ENCODE data around the gene QSOX1.
"Not testable (repeated sequence)": the region's sequence is repeated elsewhere in the genome, so short reads cannot be mapped to it uniquely, and the experiment has no call there.

The QSOX1 gene

DNA sequence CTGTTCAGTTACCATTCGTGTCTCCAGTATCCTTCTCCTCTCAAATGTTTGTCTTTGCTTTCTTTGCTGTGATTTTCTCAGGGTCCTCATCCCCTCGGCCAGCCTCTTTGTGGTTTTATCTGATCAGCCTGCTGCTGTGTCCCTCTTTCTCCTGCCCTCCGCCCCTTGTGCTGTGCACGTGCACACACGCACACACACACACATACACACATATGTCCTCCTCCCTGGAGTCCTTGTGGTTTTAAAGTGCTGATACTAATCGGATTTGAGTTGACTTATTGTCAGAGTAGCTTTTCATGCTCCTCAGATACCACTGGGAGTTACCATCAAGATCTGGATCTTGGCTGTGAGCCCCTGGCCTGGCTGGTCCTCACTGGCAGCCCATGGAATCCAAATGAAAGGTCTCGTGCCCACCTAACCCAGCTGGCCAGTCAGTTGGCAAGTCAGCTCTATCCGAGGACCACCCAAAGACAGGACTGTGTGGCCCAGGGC lies 34.1 kb downstream of the QSOX1 start:
- no peak for DNase-seq (ENCODE audit: low spot score)

- no peak for DNase-seq (ENCODE audit: low spot score)
Observed at GRCh38 chr1:180190091-180190490, 35.4 kb downstream of the QSOX1 start.

DNA sequence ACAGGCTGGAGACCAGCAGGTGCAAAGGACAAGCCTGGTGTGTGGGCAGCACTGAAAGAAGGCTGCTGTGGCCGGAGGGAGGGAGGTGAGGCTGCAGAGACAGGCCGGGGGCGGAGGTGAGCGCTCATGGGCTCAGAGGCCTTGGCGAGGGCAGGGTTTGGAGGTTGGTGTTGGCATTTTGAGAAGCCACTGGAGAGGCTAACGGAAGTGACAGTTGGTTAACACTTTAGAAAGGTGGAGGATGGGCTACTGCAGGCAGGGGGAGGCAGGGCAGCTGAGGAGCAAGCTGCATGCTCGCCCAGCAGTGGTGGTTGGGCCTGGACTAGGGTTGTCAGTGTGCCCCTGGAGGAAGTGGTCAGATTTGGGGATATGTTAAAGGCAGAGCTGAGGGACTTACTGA lies 37.5 kb downstream of the QSOX1 start:
- DNase-seq (ENCODE audit: low spot score) = no peak

DNA sequence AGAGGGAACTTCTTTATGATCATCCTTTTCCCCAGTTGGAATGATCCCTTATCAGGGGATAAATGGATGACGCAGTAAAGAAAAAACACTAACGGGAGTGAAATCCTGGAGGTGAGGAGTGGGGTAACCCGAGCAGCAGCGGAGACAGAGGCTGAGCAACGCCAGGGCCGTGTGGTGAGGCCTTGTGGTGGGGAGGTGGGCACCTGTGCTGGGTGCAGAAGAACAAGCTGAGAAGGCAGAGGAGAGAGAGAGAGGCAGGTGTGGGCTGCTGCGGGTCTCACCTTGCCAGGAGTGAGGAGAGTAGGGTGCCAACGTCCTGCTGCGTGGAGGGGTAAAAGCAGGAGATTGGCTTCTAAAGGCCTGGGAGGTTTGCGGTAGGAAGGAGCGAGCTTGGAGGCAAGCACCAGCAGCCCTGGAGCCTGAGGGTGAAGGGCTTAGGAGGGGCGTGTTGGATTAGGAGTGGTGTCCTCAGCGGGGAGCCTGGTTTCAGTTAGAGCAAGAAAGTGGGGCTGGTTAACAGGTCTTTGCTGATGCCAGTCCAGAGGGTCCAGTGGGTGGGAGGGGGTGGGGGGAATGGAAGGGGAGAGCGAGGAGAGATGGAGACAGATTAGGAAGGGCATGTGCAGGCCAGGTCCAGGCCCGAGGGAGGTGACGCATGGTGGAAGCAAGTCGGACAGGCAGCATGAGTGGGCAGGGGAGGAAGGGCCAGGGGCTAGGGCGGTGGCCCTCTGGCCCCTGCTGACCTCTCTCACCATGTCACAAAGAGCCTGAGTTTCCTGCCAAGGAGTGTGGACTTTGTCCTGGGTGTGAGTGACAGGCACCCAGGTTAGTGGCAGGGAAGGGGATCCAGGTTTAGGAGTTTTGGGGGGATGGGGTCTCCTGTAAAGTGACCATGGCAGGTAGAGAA lies 38.7 kb downstream of the QSOX1 start:
- DNase-seq (ENCODE audit: low spot score) = no peak

GRCh38 chr1:180194048-180194425 lies 39.4 kb downstream of the QSOX1 start:
- DNase-seq (ENCODE audit: low spot score) = no peak

GRCh38 chr1:180194546-180195207 lies 40.0 kb downstream of the QSOX1 start:
- DNase-seq (ENCODE audit: low spot score) = no peak

DNA sequence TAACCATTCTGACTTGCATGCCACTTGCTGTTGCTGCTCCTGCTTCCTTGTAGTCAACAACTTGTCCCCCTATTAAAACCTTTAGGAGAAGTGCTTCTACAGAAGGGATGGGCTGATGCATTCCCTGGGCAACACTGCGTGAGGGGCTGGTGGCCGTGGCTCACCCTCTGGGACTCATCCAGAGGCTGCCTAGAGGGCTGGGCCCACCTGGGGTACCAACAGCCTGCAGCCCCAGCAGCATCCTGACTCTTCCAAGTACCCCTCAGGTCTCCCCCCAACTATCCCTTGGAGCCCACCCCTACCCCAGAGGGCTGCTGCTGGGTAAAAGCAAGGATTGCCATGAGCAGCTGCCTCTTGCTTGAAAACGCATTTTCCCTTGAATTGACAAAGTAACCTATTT lies 40.7 kb downstream of the QSOX1 start:
- no peak for DNase-seq (ENCODE audit: low spot score)

GRCh38 chr1:180195916-180196315 lies 41.2 kb downstream of the QSOX1 start:
- DNase-seq (ENCODE audit: low spot score) = no peak

- no peak for DNase-seq (ENCODE audit: low spot score)
Observed at GRCh38 chr1:180196436-180197003, 41.9 kb downstream of the QSOX1 start.

- DNase-seq (ENCODE audit: low spot score) = no peak
Observed at GRCh38 chr1:180197231-180197630, 42.6 kb downstream of the QSOX1 start.

- DNase-seq (ENCODE audit: low spot score) = no peak
Observed at GRCh38 chr1:180198196-180198595, 43.5 kb downstream of the QSOX1 start.

DNA sequence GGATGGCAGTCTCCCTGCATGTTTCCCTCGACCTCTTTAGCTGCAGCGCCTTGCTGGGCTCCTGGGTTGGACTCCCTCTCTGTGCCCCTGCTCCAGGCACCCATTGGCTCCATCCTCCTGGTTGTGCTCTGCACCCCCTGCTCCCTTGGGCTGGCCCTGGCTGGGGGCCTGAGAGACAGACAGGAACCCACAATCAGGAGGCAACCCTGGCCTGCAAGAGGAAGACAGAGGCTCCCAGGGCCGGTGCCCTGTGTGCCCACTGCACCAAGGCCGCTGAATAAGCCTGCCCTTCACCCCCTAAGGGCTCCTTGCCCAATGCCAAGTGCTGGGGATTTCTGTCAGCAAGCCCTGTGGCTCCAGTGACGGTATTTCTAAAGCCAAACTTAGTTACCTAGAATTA lies 43.9 kb downstream of the QSOX1 start:
- no peak for DNase-seq (ENCODE audit: low spot score)

DNA sequence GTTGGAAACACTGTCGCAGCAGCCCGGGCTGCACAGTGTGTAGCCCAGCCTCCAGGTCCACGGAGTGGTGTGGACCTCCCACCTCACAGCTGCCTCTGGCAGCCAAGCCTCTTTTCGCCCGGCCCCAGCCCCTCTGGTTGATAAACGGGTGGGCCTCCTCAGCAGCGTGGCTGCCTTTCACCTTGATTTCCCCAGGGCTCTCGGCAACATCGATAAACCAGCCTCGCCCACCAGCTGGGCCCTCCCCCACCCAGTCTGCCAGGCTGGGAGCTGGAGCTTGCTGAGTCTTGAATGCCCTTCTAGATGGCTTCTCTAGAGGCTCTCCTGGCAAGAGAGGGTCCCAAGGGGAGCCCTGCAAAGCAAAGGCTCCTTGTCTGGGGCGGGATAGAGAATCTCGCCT lies 44.3 kb downstream of the QSOX1 start:
- DNase-seq (ENCODE audit: low spot score) = no peak

GRCh38 chr1:180201451-180202200 lies 47.0 kb downstream of the QSOX1 start:
- no peak for DNase-seq (ENCODE audit: low spot score)

DNA sequence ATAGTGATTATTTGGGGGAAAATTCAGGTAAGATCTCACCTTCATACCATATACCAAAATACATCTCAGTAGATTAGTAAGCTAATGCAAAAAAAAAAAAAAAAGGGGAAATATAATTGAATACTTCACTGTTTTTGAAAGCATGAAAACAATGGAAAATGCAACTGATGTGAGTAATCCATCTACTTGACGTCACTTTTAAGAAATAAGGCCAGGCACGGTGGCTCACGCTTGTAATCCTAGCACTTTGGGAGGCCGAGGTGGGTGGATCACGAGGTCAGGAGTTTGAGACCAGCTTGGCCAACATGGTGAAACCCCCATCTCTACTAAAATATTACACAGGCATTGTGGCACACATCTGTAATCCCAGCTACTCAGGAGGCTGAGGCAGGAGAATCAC lies 47.9 kb downstream of the QSOX1 start:
- DNase-seq (ENCODE audit: low spot score) = not testable (repeated sequence)

DNA sequence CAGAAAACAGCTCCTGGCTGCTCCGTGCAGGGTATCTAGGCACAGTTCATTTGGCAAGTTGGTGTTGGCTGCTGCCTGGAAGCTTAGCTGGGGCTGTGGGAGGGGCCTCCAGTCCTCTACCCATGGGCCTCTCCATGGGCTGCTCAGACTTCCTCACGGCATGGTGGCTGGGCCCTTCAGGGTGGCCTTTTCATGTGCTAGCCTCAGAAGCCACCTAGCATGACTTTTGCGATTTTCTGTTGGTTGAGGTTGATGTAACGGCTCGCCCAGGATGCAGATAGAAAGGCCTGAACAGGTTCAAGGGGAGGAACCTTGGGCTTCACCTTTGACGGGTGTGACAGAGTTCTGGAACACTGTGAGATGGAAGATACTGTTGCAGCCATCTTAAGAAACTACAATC lies 49.6 kb downstream of the QSOX1 start:
- no peak for DNase-seq (ENCODE audit: low spot score)

DNA sequence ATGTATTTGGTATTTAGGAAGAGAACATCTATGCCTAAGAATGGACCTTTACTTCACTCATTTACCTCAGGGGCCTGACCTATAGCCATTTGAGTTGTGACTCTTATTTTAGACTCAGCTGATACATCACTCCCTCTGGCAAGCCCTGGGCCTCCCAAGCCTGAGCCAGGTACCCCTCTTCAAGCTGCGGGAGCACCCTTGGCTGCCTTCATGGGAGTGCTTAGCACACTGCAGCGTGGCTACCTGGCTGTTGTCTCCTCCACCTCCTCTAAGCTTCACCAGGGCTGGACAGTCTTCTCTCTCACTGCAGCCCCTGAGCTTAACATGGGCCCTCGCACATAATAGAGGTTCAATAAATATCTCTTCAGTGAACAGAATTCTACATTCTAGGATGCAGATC lies 51.9 kb downstream of the QSOX1 start:
- no peak for DNase-seq (ENCODE audit: low spot score)

GRCh38 chr1:180208264-180208663 lies 53.6 kb downstream of the QSOX1 start:
- no peak for DNase-seq (ENCODE audit: low spot score)

- DNase-seq (ENCODE audit: low spot score) = no peak
Observed at GRCh38 chr1:180210008-180210620, 55.4 kb downstream of the QSOX1 start.

DNA sequence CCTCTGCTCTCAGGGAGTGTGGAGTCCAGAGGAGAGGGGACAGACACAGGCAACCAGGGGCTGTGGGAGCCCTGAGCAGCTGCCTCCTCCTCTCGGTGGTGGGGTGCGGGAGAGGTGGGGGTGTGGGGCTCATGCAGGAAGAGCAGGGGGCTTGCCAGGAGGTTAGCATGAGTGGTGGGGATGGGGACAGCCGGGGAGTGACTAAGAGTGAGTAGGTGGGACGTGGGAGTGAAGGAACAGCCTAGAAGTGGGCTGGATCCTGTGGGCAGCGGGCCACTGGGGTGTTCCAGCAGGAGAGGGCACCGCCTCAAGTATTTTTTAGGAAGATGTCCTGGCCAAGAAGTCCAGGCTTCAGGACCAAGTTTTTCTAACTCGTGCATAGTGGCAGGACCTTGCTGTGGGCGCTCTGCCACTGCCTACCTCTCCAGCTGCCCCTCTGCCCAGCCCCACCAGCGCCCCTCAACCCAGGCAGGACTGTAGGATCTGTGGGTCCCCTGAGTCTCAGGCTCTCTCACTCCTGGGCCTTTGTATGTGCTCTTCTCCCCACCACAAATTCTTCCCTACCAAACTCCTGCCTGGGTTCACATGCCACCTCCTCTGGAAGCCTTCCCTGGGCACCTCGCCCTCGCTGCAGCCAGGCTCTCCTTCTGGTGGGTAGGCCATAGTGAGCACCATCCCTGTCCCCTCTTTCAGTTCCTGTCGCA lies 56.6 kb downstream of the QSOX1 start:
- DNase-seq (ENCODE audit: low spot score) = no peak

DNA sequence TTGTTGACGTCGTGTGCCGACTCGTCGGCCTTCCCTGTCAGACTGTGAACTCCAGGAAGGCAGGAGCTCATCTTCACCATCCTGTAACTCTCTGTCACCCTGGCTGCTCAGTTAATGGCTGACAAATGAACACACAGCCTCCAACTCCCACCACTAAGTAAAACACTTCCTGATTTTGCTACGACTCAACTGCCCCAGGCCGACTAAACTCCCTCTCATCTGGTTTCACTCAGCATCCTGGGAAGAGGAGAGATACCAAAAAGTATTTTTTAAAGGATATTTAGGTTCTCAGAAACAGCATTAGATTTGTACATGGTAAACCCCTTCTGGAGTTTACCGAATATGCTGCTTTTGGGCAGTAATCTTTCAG lies 57.2 kb downstream of the QSOX1 start:
- DNase-seq (ENCODE audit: low spot score) = no peak

All from COLO829 (cell line).